HG03565 (cell line): ENCODE results near the gene GINS2.

Experiments
- ATAC-seq: cut with Tn5 transposase; IDR thresholded peaks from one replicate; pipeline ENCODE4 v1.9.1; 2021; ENCODE audit warnings: mild to moderate bottlenecking, moderate library complexity; ENCODE audit not compliant: unreplicated experiment

GINS2 gene

GRCh38 chr16:85716680-85717038 is 27.9 kb upstream of the GINS2 start:
- no peak for ATAC-seq

- no peak for ATAC-seq
Measured at GRCh38 chr16:85716022-85716679, 27.4 kb upstream of the GINS2 start.

- no peak for ATAC-seq
Measured at GRCh38 chr16:85715169-85716021, 26.6 kb upstream of the GINS2 start.

GRCh38 chr16:85712801-85713200 is 24.0 kb upstream of the GINS2 start:
- no peak for ATAC-seq

GRCh38 chr16:85711982-85712587 is 23.3 kb upstream of the GINS2 start:
- no peak for ATAC-seq

- ATAC-seq, result no peak
Measured at GRCh38 chr16:85710732-85711131, 22.0 kb upstream of the GINS2 start.

GRCh38 chr16:85709766-85710585 is 21.2 kb upstream of the GINS2 start:
- ATAC-seq, result no peak

- ATAC-seq, result no peak
Measured at GRCh38 chr16:85708338-85708737, 19.6 kb upstream of the GINS2 start.

GRCh38 chr16:85707528-85708095 is 18.9 kb upstream of the GINS2 start:
- ATAC-seq, result no peak

- no peak for ATAC-seq
Measured at GRCh38 chr16:85706449-85707034, 17.8 kb upstream of the GINS2 start.

- ATAC-seq, result no peak
Measured at GRCh38 chr16:85704900-85705846, 16.4 kb upstream of the GINS2 start.

- no peak for ATAC-seq
Measured at GRCh38 chr16:85704011-85704410, 15.3 kb upstream of the GINS2 start.

- ATAC-seq, result no peak
Measured at GRCh38 chr16:85699628-85700027, 10.9 kb upstream of the GINS2 start.

- ATAC-seq, result no peak
Measured at GRCh38 chr16:85698935-85699558, 10.3 kb upstream of the GINS2 start.

GRCh38 chr16:85698459-85698891 is 9.7 kb upstream of the GINS2 start:
- ATAC-seq, result no peak

GRCh38 chr16:85697431-85697830 is 8.7 kb upstream of the GINS2 start:
- ATAC-seq, result no peak

- no peak for ATAC-seq
Measured at GRCh38 chr16:85696781-85697180, 8.0 kb upstream of the GINS2 start.

GRCh38 chr16:85695196-85696128 is 6.7 kb upstream of the GINS2 start:
- no peak for ATAC-seq
